IMR-90 (cell line): ENCODE measurements around the gene CLIC1. TPM values are rescaled to one million over a fixed set of nuclear protein-coding genes. Genes with fewer than 3 reads are reported as not detected.

Experiments
- ATAC-seq: fragments of 200-7000 bp; cut with Tn5 transposase; 2 replicates; pipeline ENCODE4 v1.9.1; 2020; ENCODE audit warnings: low read depth, mild to moderate bottlenecking, moderate library complexity
- BruUV-seq: library from RNA; stranded (reverse); fragments of 400-500 nt; replicated peaks from 2 replicates; lab custom pipeline; 2021; lab: Mats Ljungman, UMichigan
- CTCF ChIA-PET: fragments of 300-600 bp; formaldehyde crosslinking; extraction: SDS; loops from one replicate; lab custom pipeline; 2021; ENCODE audit warnings: antibody characterized with exemption; lab: Yijun Ruan, JAX
- POLR2A ChIA-PET: fragments of 300-600 bp; sonication (Branson Sonifier 250); formaldehyde crosslinking; loops from one replicate; lab custom pipeline; 2022; ENCODE audit warnings: antibody characterized with exemption; ENCODE audit not compliant: unreplicated experiment; lab: Charles Lee
- DNase-seq: peaks from one replicate; pipeline ENCODE4 v3.0.0; 2013
- H2AFZ ChIP-seq: replicated peaks from 2 replicates; pipeline ENCODE3; 2013; ENCODE audit warnings: low read length, mild to moderate bottlenecking; ENCODE audit not compliant: poor library complexity
- H2AK5ac ChIP-seq: 2 replicates; pipeline ENCODE4 v1.6.1; 2013; ENCODE audit warnings: low read depth, low read length, inconsistent platforms
- H2AK9ac ChIP-seq: replicated peaks from 2 replicates; pipeline ENCODE3; 2013; ENCODE audit warnings: mild to moderate bottlenecking, low read depth, low read length, moderate library complexity; ENCODE audit not compliant: poor library complexity
- H2BK120ac ChIP-seq: 2 replicates; pipeline ENCODE4 v1.6.1; 2013; ENCODE audit warnings: low read depth, low read length, inconsistent platforms
- H2BK15ac ChIP-seq: 3 replicates; pipeline ENCODE4 v1.6.1; 2013; ENCODE audit warnings: low read depth, low read length, inconsistent platforms
- H2BK20ac ChIP-seq: 2 replicates; pipeline ENCODE4 v1.6.1; 2013; ENCODE audit warnings: low read depth, mild to moderate bottlenecking, inconsistent platforms, low read length, moderate library complexity
- H2BK5ac ChIP-seq: 2 replicates; pipeline ENCODE4 v1.6.1; 2013; ENCODE audit warnings: mild to moderate bottlenecking, low read depth, low read length, inconsistent platforms; ENCODE audit not compliant: poor library complexity, severe bottlenecking
- H3K14ac ChIP-seq: replicated peaks from 2 replicates; pipeline ENCODE4 v1.6.1; 2013; ENCODE audit warnings: low read depth, low read length, inconsistent platforms
- H3K18ac ChIP-seq: 2 replicates; pipeline ENCODE4 v1.6.1; 2013; ENCODE audit warnings: low read depth, low read length, control low read depth
- H3K23ac ChIP-seq: 2 replicates; pipeline ENCODE4 v1.6.1; 2013; ENCODE audit warnings: low read depth, low read length, inconsistent platforms
- H3K27ac ChIP-seq: 2 replicates; pipeline ENCODE4 v1.5.1; 2013; ENCODE audit warnings: mild to moderate bottlenecking, control low read depth, low read length; ENCODE audit not compliant: insufficient read depth
- H3K27me3 ChIP-seq: 2 replicates; pipeline ENCODE4 v1.6.1; 2013; ENCODE audit warnings: low read length; ENCODE audit not compliant: control insufficient read depth, insufficient read depth
- H3K36me3 ChIP-seq: 2 replicates; pipeline ENCODE4 v1.6.1; 2013; ENCODE audit warnings: low read length, mixed read lengths; ENCODE audit not compliant: control insufficient read depth, insufficient read depth
- H3K4ac ChIP-seq: 2 replicates; pipeline ENCODE4 v1.6.1; 2013; ENCODE audit warnings: low read depth, low read length, inconsistent platforms
- H3K4me1 ChIP-seq: 2 replicates; pipeline ENCODE4 v1.6.1; 2013; ENCODE audit warnings: low read length, mixed read lengths; ENCODE audit not compliant: control insufficient read depth, insufficient read depth
- H3K4me2 ChIP-seq: 2 replicates; pipeline ENCODE4 v1.6.1; 2013; ENCODE audit warnings: low read depth, mild to moderate bottlenecking, control low read depth, low read length, moderate library complexity
- H3K4me3 ChIP-seq: 2 replicates; pipeline ENCODE4 v1.5.1; 2013; ENCODE audit warnings: low read depth, mild to moderate bottlenecking, control low read depth, low read length, moderate library complexity; ENCODE audit not compliant: insufficient read depth
- H3K56ac ChIP-seq: 2 replicates; pipeline ENCODE4 v1.6.1; 2013; ENCODE audit warnings: low read length, inconsistent platforms; ENCODE audit not compliant: insufficient read depth; ENCODE audit errors: extremely low read depth
- H3K79me1 ChIP-seq, 2 experiments: 2 replicates each; pipeline ENCODE4 v1.6.1; 2013; ENCODE audit warnings: low read length in 2 of 2, inconsistent platforms in 1 of 2, low read depth in 1 of 2
- H3K9ac ChIP-seq: 2 replicates; pipeline ENCODE4 v1.6.1; 2013; ENCODE audit warnings: low read depth, low read length, control low read depth
- H3K9me1 ChIP-seq: 2 replicates; pipeline ENCODE4 v1.6.1; 2013; ENCODE audit warnings: low read length, inconsistent platforms; ENCODE audit not compliant: insufficient read depth
- H3K9me3 ChIP-seq: 2 replicates; pipeline ENCODE4 v1.6.1; 2013; ENCODE audit warnings: low read length; ENCODE audit not compliant: control insufficient read depth, insufficient read depth
- H4K20me1 ChIP-seq: 2 replicates; pipeline ENCODE4 v1.6.1; 2013; ENCODE audit warnings: low read length, inconsistent platforms; ENCODE audit not compliant: insufficient read depth
- H4K5ac ChIP-seq: 2 replicates; pipeline ENCODE4 v1.6.1; 2013; ENCODE audit warnings: mild to moderate bottlenecking, low read depth, low read length, control low read depth
- H4K8ac ChIP-seq, 2 experiments: 2 replicates each; pipeline ENCODE4 v1.6.1; 2013; ENCODE audit warnings: low read depth in 2 of 2, low read length in 2 of 2, control low read depth in 1 of 2, inconsistent platforms in 1 of 2
- H4K91ac ChIP-seq: 2 replicates; pipeline ENCODE4 v1.6.1; 2013; ENCODE audit warnings: low read depth, low read length, inconsistent platforms; ENCODE audit not compliant: insufficient read depth
- CEBPB ChIP-seq: IDR thresholded peaks from 2 replicates; pipeline ENCODE4 v1.6.1; 2012; ENCODE audit warnings: low read depth, low read length, improper control_type of control experiment
- FOS ChIP-seq: fragments of 150-350 bp; IDR thresholded peaks from 2 replicates; pipeline ENCODE4 v1.6.1; 2016; ENCODE audit warnings: low read depth, low read length
- MAFK ChIP-seq: IDR thresholded peaks from 2 replicates; pipeline ENCODE4 v1.6.1; 2012; ENCODE audit warnings: low read depth, low read length, improper control_type of control experiment
- MXI1 ChIP-seq: IDR thresholded peaks from 2 replicates; pipeline ENCODE4 v1.6.1; 2012; ENCODE audit warnings: low read depth, mild to moderate bottlenecking, low read length, moderate library complexity, borderline replicate concordance
- NFE2L2 ChIP-seq: fragments of 150-350 bp; IDR thresholded peaks from 2 replicates; pipeline ENCODE4 v1.6.1; 2016; ENCODE audit warnings: low read depth, mild to moderate bottlenecking, low read length
- POLR2A ChIP-seq: IDR thresholded peaks from 2 replicates; pipeline ENCODE4 v1.6.1; 2012; ENCODE audit warnings: mild to moderate bottlenecking, low read depth, low read length
- RAD21 ChIP-seq: IDR thresholded peaks from 2 replicates; pipeline ENCODE4 v1.6.1; 2012; ENCODE audit warnings: low read length, improper control_type of control experiment
- RCOR1 ChIP-seq: IDR thresholded peaks from 2 replicates; pipeline ENCODE4 v1.6.1; 2012; ENCODE audit warnings: mild to moderate bottlenecking, low read length, improper control_type of control experiment; ENCODE audit not compliant: insufficient replicate concordance
- RFX5 ChIP-seq: IDR thresholded peaks from 2 replicates; pipeline ENCODE4 v1.8.0; 2012; ENCODE audit warnings: low read depth, mild to moderate bottlenecking, low read length, moderate library complexity
- SMC3 ChIP-seq: fragments of 150-350 bp; IDR thresholded peaks from 2 replicates; pipeline ENCODE4 v1.6.1; 2016; ENCODE audit warnings: low read depth, mild to moderate bottlenecking, antibody characterized with exemption, low read length, moderate library complexity
- WGBS, 2 experiments: methylation state at CpG; one replicate each; pipeline versions ENCODE4 v1.1.5 to v1.1.7; 2013; ENCODE audit warnings: missing lambda C conversion rate in 2 of 2; ENCODE audit not compliant: insufficient read length in 1 of 2; ENCODE audit errors: extremely low coverage in 2 of 2; 5-methylcytosine and 5-hydroxymethylcytosine counted together
- dilution Hi-C: fragments of 300-500 bp; cut with HindIII; formaldehyde crosslinking; loops from one replicate; pipeline ENCODE4 v1.14.3; 2018; ENCODE audit warnings: low sequenced_read_pairs; ENCODE audit not compliant: unreplicated experiment
- in situ Hi-C: fragments of 300-500 bp; cut with MboI; formaldehyde crosslinking; loops from 3 replicates; pipeline ENCODE4 v1.14.3; 2019; ENCODE audit warnings: low sequenced_read_pairs, inconsistent platforms, mixed read lengths
- intact Hi-C: fragments of 100-400 bp; cut with micrococcal nuclease; formaldehyde crosslinking; loops from 2 replicates; pipeline ENCODE4 v1.10.0; 2022
- polyA plus RNA-seq, 3 experiments: library from polyadenylated mRNA; depleted of rRNA; stranded (reverse); fragments of >200 nt; gene quantifications; 2 replicates each; pipeline ENCODE4 v1.2.3, GENCODE V29; 2012; ENCODE audit warnings: low replicate concordance in 1 of 3
- total RNA-seq: library from RNA; depleted of rRNA; stranded (reverse); fragments of >200 nt; gene quantifications from 2 replicates; pipeline ENCODE4 v1.2.3, GENCODE V29; 2012
- TF ChIP-seq, protein P1 (sequence below): fragments of 150-350 bp; IDR thresholded peaks from 2 replicates; pipeline ENCODE4 v1.6.1; 2016; ENCODE audit warnings: low read depth, mild to moderate bottlenecking, low read length, moderate library complexity, borderline replicate concordance
- TF ChIP-seq, protein P2 (sequence below): fragments of 150-350 bp; IDR thresholded peaks from 2 replicates; pipeline ENCODE4 v1.6.1; 2017; ENCODE audit warnings: mild to moderate bottlenecking, antibody characterized with exemption, low read length, low read depth

Gene CLIC1
- total and polyA plus RNA-seq, 2 of the 4 experiments (the other 2 are of a cell fraction) = 706 to 1,185 TPM

DNA sequence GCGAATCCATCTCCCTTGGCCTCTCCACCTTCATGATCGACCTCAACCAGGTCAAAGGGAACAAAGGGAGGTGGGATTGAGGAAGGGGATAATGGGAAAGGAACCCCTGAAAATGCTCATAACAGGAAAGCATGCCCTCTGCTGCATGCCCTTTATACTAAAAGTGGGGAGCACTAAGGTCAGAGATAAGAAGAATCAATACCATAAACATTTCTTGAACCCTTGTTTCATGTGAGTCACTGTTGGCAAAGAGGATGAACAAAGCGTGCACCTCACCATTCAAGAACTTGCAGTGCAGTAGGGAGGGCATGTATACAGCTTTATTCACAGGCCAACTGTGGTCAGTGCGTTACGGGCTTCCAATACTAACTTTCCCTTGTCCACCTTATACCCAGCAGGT lies 24.5 kb upstream of the CLIC1 start:
- no peak overlapping the region for H4K5ac ChIP-seq
- H3K79me1 ChIP-seq = no peaks in the 10 kb centered on the region
- no peak overlapping the region for H3K14ac ChIP-seq
- no peak overlapping the region for H4K8ac ChIP-seq
- ChIA-PET CTCF (no interaction called here), POLR2A (no interaction called here)
- TF ChIP-seq, protein P1, sequence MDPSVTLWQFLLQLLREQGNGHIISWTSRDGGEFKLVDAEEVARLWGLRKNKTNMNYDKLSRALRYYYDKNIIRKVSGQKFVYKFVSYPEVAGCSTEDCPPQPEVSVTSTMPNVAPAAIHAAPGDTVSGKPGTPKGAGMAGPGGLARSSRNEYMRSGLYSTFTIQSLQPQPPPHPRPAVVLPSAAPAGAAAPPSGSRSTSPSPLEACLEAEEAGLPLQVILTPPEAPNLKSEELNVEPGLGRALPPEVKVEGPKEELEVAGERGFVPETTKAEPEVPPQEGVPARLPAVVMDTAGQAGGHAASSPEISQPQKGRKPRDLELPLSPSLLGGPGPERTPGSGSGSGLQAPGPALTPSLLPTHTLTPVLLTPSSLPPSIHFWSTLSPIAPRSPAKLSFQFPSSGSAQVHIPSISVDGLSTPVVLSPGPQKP = no peak
- no peak for TF ChIP-seq POLR2A
- no peak for TF ChIP-seq SMC3
- no peak for TF ChIP-seq FOS
- TF ChIP-seq RAD21 = no peak
- TF ChIP-seq, protein P2, sequence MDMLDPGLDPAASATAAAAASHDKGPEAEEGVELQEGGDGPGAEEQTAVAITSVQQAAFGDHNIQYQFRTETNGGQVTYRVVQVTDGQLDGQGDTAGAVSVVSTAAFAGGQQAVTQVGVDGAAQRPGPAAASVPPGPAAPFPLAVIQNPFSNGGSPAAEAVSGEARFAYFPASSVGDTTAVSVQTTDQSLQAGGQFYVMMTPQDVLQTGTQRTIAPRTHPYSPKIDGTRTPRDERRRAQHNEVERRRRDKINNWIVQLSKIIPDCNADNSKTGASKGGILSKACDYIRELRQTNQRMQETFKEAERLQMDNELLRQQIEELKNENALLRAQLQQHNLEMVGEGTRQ = no peak
- no peak for TF ChIP-seq MAFK
- TF ChIP-seq RCOR1 = no peak
- no peak for TF ChIP-seq CEBPB
- no peak for TF ChIP-seq RFX5
- no peak for TF ChIP-seq MXI1
- no peak for TF ChIP-seq NFE2L2
- no peak for DNase-seq
- no peak overlapping the region for H2BK120ac ChIP-seq
- H3K27ac ChIP-seq = no peak overlapping the region
- H2BK20ac ChIP-seq = no peak overlapping the region
- H2AK5ac ChIP-seq = no peak overlapping the region
- H2BK5ac ChIP-seq = no peak overlapping the region
- WGBS, 2 experiments = 100% methylated on average over 1 of the region's 5 CpGs; no CpG with 5 or more reads in 1 of the 2 experiments
- intact Hi-C loops = no loop called here
- no peak for ATAC-seq
- no peak overlapping the region for H3K23ac ChIP-seq
- dilution Hi-C loops = no loop called here
- in situ Hi-C loops = no loop called here
- H2BK15ac ChIP-seq = no peak overlapping the region
- H2AFZ ChIP-seq = no peak overlapping the region
- H3K4me2 ChIP-seq = no peak overlapping the region
- no peak overlapping the region for H3K56ac ChIP-seq
- no peak overlapping the region for H2AK9ac ChIP-seq
- peaks cover 12% of the 10 kb centered on the region for H3K9me1 ChIP-seq
- H3K4me3 ChIP-seq = no peak overlapping the region
- no peaks in the 10 kb centered on the region for H3K9me3 ChIP-seq
- H4K91ac ChIP-seq = no peak overlapping the region
- peaks cover 7% of the 10 kb centered on the region; the same call in 1 of the 2 replicates for H3K36me3 ChIP-seq
- H3K4ac ChIP-seq = no peak overlapping the region
- H3K9ac ChIP-seq = no peak overlapping the region
- H4K20me1 ChIP-seq = no peaks in the 10 kb centered on the region
- H3K27me3 ChIP-seq = no peaks in the 10 kb centered on the region
- no TSS peak for BruUV-seq
- no peak overlapping the region for H3K18ac ChIP-seq
- peaks cover 4% of the 10 kb centered on the region for H3K4me1 ChIP-seq
